HL-60 (cell line): Measurements from ENCODE around the gene ASCC3.

Source experiments
- DNase-seq, 2 experiments: peaks; one replicate each; pipeline ENCODE4 v3.0.0-alpha.2; 2010 to 2020; ENCODE audit warnings: low read depth in 1 of 2, low spot score in 1 of 2
- H3K27ac ChIP-seq: fragments of 250-450 bp; sonication (Bioruptor Pico); replicated peaks from 2 replicates; pipeline ENCODE4 v1.5.1; 2020; ENCODE audit warnings: mild to moderate bottlenecking, moderate library complexity
- H3K27me3 ChIP-seq: fragments of 250-450 bp; sonication (Bioruptor Pico); 2 replicates; pipeline ENCODE4 v1.5.1; 2021; ENCODE audit warnings: mild to moderate bottlenecking, moderate library complexity; ENCODE audit not compliant: insufficient read depth, poor library complexity, severe bottlenecking
- H3K4me3 ChIP-seq: replicated peaks from 2 replicates; pipeline ENCODE4 v1.5.1; 2011; ENCODE audit warnings: mild to moderate bottlenecking, control low read depth, low read length; ENCODE audit not compliant: insufficient read depth
- GABPA ChIP-seq: IDR thresholded peaks from 2 replicates; pipeline ENCODE4 v1.6.1; 2012; ENCODE audit warnings: low read depth
- POLR2AphosphoS5 ChIP-seq: IDR thresholded peaks from 2 replicates; pipeline ENCODE4 v1.6.1; 2012; ENCODE audit warnings: low read depth
- SPI1 ChIP-seq: IDR thresholded peaks from 2 replicates; pipeline ENCODE4 v1.6.1; 2012; ENCODE audit warnings: low read depth, mild to moderate bottlenecking, borderline replicate concordance
- TF ChIP-seq, protein P1 (sequence below): IDR thresholded peaks from one replicate; pipeline ENCODE4 v1.5.1; 2011; ENCODE audit warnings: low read length, control low read depth, inconsistent platforms; ENCODE audit not compliant: insufficient read depth
- TF ChIP-seq, protein P2 (sequence below): IDR thresholded peaks from 2 replicates; pipeline ENCODE4 v1.6.1; 2012; ENCODE audit warnings: low read depth; ENCODE audit not compliant: insufficient replicate concordance

The ASCC3 gene

DNA sequence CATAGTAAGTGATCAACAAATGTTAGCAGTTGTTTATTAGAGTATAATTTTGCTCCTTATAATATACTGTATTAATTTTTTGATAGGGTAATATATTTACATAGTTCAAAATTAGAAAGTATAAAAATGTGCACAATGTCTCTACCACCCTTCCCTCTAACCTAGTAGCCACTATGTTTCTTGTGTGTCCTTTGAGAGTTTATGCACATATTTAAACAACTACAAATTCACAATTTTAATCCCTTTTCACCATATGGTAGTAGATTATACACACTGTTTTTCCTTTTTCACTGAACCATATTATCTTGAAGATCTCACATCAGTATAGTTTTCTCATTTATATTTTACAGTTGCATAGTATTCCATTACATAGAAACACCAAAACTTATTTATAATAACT, 194.9 kb downstream of the ASCC3 start:
- Histone ChIP-seq H3K27ac (no peak overlapping the region), H3K27me3 (no peaks in the 10 kb centered on the region), H3K4me3 (no peak overlapping the region)
- no peak for TF ChIP-seq GABPA
- TF ChIP-seq, protein P1, sequence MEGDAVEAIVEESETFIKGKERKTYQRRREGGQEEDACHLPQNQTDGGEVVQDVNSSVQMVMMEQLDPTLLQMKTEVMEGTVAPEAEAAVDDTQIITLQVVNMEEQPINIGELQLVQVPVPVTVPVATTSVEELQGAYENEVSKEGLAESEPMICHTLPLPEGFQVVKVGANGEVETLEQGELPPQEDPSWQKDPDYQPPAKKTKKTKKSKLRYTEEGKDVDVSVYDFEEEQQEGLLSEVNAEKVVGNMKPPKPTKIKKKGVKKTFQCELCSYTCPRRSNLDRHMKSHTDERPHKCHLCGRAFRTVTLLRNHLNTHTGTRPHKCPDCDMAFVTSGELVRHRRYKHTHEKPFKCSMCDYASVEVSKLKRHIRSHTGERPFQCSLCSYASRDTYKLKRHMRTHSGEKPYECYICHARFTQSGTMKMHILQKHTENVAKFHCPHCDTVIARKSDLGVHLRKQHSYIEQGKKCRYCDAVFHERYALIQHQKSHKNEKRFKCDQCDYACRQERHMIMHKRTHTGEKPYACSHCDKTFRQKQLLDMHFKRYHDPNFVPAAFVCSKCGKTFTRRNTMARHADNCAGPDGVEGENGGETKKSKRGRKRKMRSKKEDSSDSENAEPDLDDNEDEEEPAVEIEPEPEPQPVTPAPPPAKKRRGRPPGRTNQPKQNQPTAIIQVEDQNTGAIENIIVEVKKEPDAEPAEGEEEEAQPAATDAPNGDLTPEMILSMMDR: no peak
- TF ChIP-seq SPI1: no peak
- no peak for TF ChIP-seq POLR2AphosphoS5
- TF ChIP-seq, protein P2, sequence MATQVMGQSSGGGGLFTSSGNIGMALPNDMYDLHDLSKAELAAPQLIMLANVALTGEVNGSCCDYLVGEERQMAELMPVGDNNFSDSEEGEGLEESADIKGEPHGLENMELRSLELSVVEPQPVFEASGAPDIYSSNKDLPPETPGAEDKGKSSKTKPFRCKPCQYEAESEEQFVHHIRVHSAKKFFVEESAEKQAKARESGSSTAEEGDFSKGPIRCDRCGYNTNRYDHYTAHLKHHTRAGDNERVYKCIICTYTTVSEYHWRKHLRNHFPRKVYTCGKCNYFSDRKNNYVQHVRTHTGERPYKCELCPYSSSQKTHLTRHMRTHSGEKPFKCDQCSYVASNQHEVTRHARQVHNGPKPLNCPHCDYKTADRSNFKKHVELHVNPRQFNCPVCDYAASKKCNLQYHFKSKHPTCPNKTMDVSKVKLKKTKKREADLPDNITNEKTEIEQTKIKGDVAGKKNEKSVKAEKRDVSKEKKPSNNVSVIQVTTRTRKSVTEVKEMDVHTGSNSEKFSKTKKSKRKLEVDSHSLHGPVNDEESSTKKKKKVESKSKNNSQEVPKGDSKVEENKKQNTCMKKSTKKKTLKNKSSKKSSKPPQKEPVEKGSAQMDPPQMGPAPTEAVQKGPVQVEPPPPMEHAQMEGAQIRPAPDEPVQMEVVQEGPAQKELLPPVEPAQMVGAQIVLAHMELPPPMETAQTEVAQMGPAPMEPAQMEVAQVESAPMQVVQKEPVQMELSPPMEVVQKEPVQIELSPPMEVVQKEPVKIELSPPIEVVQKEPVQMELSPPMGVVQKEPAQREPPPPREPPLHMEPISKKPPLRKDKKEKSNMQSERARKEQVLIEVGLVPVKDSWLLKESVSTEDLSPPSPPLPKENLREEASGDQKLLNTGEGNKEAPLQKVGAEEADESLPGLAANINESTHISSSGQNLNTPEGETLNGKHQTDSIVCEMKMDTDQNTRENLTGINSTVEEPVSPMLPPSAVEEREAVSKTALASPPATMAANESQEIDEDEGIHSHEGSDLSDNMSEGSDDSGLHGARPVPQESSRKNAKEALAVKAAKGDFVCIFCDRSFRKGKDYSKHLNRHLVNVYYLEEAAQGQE: no peak
- DNase-seq: no peak

DNA sequence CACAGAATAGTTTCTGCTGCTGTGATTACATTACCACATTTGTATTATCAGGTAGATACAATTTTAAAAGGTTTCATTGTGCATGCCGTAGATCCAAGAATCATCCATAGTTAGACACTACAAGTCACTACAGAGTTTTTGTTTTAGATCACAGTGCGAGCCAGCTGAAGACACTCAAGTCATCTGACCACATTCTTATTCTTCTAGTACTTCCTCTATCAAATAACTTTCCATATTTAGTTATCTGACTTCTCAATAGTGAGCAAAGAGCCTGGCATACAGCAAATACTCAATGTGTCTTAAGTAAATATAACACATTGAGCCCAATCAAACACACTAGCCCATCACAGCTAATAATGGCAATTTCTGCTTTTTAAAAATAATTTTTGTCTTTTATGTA, 195.4 kb downstream of the ASCC3 start:
- no peak overlapping the region for H3K27ac ChIP-seq
- H3K27me3 ChIP-seq: no peaks in the 10 kb centered on the region
- TF ChIP-seq SPI1 (no peak), GABPA (no peak), POLR2AphosphoS5 (no peak)
- TF ChIP-seq, protein P1: no peak
- TF ChIP-seq, protein P2: no peak
- H3K4me3 ChIP-seq: no peak overlapping the region
- DNase-seq: no peak

DNA sequence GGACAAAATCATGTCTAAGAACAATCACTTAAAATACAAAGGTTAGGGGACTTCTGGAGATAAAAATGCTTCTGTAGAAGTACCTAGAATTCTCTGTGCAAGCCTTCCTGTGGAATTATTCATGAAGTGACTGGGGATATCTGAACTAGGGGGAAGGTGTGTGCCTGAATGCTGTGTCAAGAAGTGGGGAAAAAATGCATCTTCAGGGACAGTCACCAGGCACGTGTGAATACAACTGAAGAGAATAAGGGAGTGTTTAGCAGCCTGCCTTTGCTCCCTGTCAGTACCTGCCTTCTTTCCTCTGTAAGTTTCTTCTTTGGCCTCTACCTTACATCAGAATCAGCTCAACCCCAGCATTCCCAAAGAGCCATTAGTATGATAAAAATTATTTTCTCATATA, 201.0 kb downstream of the ASCC3 start:
- Histone ChIP-seq H3K4me3 (no peak overlapping the region), H3K27ac (no peak overlapping the region), H3K27me3 (no peaks in the 10 kb centered on the region)
- TF ChIP-seq, protein P2: no peak
- no peak for TF ChIP-seq POLR2AphosphoS5
- no peak for DNase-seq

DNA sequence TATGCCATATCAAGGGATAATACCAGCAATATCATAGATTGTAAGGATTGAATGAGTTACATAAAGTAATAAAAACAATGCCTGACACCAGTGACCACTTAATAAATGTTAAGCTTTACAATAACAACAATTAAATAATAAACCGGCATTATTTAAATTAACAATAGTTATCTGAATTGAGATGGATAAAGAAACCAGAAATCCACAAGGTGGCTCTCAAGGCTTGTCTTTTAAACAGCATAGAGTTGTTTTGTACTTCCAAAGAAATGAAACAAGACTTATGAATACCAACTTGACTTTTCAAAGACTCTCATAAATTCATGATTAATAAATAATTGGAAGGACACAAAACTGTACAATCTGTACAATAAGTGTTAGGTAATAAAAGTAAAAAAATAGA, 203.1 kb downstream of the ASCC3 start:
- no peak overlapping the region for H3K27ac ChIP-seq
- H3K27me3 ChIP-seq: no peaks in the 10 kb centered on the region
- TF ChIP-seq POLR2AphosphoS5 (no peak), GABPA (no peak), SPI1 (no peak)
- TF ChIP-seq, protein P1: no peak
- H3K4me3 ChIP-seq: no peak overlapping the region
- DNase-seq: no peak
